Endometrial microvascular endothelial cells (primary cell): Measurements from ENCODE around the gene GPR84. TPM values are rescaled to one million over a fixed set of nuclear protein-coding genes. Genes with fewer than 3 reads are reported as not detected.

Source experiments
- in situ Hi-C: cut with HindIII; loops from 2 replicates; pipeline ENCODE4 v1.10.0; 2017; ENCODE audit warnings: low sequenced_read_pairs, low pct_unique_long_range_greater_than_20kb; ENCODE audit errors: inconsistent ontology term
- total RNA-seq: library from RNA; depleted of rRNA; stranded (reverse); fragments of >200 nt; gene quantifications from one replicate; pipeline ENCODE4 v1.2.3, GENCODE V29; 2015; ENCODE audit errors: inconsistent ontology term

The GPR84 gene
- total RNA-seq, 1 donor from 2014 or later: not detected

- in situ Hi-C loops: no loop called here
These were observed 29.5 kb upstream of the GPR84 start for GRCh38 chr12:54393743-54394142.

GRCh38 chr12:54393207-54393609 is 28.9 kb upstream of the GPR84 start:
- in situ Hi-C loops: no loop called here

- in situ Hi-C loops: no loop called here
These were observed 28.4 kb upstream of the GPR84 start for GRCh38 chr12:54392485-54393206.

GRCh38 chr12:54390668-54391551 is 26.6 kb upstream of the GPR84 start:
- in situ Hi-C loops: no loop called here

- in situ Hi-C loops: no loop called here
These were observed 25.9 kb upstream of the GPR84 start for GRCh38 chr12:54390176-54390667.

- in situ Hi-C loops: no loop called here
These were observed 25.4 kb upstream of the GPR84 start for GRCh38 chr12:54389607-54390175.

GRCh38 chr12:54389134-54389508 is 24.8 kb upstream of the GPR84 start:
- in situ Hi-C loops: no loop called here

- in situ Hi-C loops: no loop called here
These were observed 24.2 kb upstream of the GPR84 start for GRCh38 chr12:54388237-54389133.

- in situ Hi-C loops: no loop called here
These were observed 22.8 kb upstream of the GPR84 start for GRCh38 chr12:54387114-54387467.

GRCh38 chr12:54386403-54387113 is 22.3 kb upstream of the GPR84 start:
- in situ Hi-C loops: no loop called here

GRCh38 chr12:54385251-54385914 is 21.1 kb upstream of the GPR84 start:
- in situ Hi-C loops: no loop called here

GRCh38 chr12:54384591-54385041 is 20.3 kb upstream of the GPR84 start, which contains the start of gene ZNF385A:
Gene ZNF385A (minus strand): TSS chr12:54384733. CDS start chr12:54384514, 219 bp downstream.
- in situ Hi-C loops: no loop called here

GRCh38 chr12:54383041-54383609 is 18.8 kb upstream of the GPR84 start:
- in situ Hi-C loops: no loop called here

- in situ Hi-C loops: no loop called here
These were observed 16.9 kb upstream of the GPR84 start for GRCh38 chr12:54381136-54381535.

- in situ Hi-C loops: no loop called here
These were observed 15.3 kb upstream of the GPR84 start for GRCh38 chr12:54379398-54380201.

- in situ Hi-C loops: no loop called here
These were observed 14.6 kb upstream of the GPR84 start for GRCh38 chr12:54378796-54379397.
